Testis (tissue), 3 donors: ENCODE measurements around the gene PLEKHF1. TPM values are rescaled to one million over a fixed set of nuclear protein-coding genes. Genes with fewer than 3 reads are reported as not detected.

Source experiments
- DNase-seq: peaks from one replicate; pipeline ENCODE4 v3.0.0-alpha.2; 2019
- H3K27ac ChIP-seq, 2 donors: fragments of 200-600 bp; sonication (generic); one replicate each; pipeline ENCODE4 v1.5.1; 2019
- H3K27me3 ChIP-seq: fragments of 200-600 bp; sonication (generic); one replicate; pipeline ENCODE4 v1.5.1; 2019
- H3K36me3 ChIP-seq: fragments of 200-600 bp; sonication (generic); one replicate; pipeline ENCODE4 v1.5.1; 2017; ENCODE audit warnings: low read depth; ENCODE audit errors: missing control alignments
- H3K4me1 ChIP-seq: fragments of 200-600 bp; sonication (generic); one replicate; pipeline ENCODE4 v1.5.1; 2019
- H3K4me3 ChIP-seq, 2 donors: fragments of 200-600 bp; sonication (generic); one replicate each; pipeline ENCODE4 v1.5.1; 2017 to 2019
- H3K9me3 ChIP-seq: fragments of 200-600 bp; sonication (generic); one replicate; pipeline ENCODE4 v1.5.1; 2017
- CTCF ChIP-seq, 3 experiments: fragments of 450-650 bp in 2 of 3; fragments of 200-600 bp in 1 of 3; sonication (generic) in 1 of 3; IDR thresholded peaks; one replicate each; pipeline ENCODE4 v1.5.1; 2016 to 2019; ENCODE audit warnings: antibody characterized with exemption in 3 of 3, mild to moderate bottlenecking in 2 of 3, moderate library complexity in 1 of 3
- POLR2A ChIP-seq: fragments of 450-650 bp; IDR thresholded peaks from one replicate; pipeline ENCODE4 v1.6.1; 2017; ENCODE audit warnings: antibody characterized with exemption, mild to moderate bottlenecking, moderate library complexity
- WGBS, 2 donors: methylation state at CpG; one replicate each; pipeline ENCODE4 v1.1.5; 2018; 5-methylcytosine and 5-hydroxymethylcytosine counted together
- intact Hi-C: fragments of 100-400 bp; cut with DNase I; formaldehyde crosslinking; loops from one replicate; pipeline ENCODE4 v1.15.1; 2023; ENCODE audit warnings: low total_unique reads
- polyA plus RNA-seq: library from polyadenylated mRNA; stranded (reverse); fragments of 350-450 nt; fragmentation: Illumina TruSeq; extraction: RNeasy Lipid Tissue Mini Kit (QIAGEN cat#74804); gene quantifications from one replicate; pipeline ENCODE4 v1.2.3, GENCODE V29; 2014; ENCODE audit warnings: low read depth, low replicate concordance; ENCODE audit not compliant: insufficient read depth
- total RNA-seq, 2 donors: library from RNA; depleted of rRNA; stranded (reverse); fragments of >200 nt; gene quantifications; one replicate each; pipeline ENCODE4 v1.2.3, GENCODE V29; 2016

The PLEKHF1 gene
- total and polyA plus RNA-seq, 3 donors from 2014 or later = 6.3 to 26.2 (median 13.5) TPM

GRCh38 chr19:29662604-29663404 is 2.5 kb upstream of the PLEKHF1 start:
- no peak overlapping the region for H3K4me3 ChIP-seq

GRCh38 chr19:29663861-29664752 is 1.2 kb upstream of the PLEKHF1 start:
- TF ChIP-seq CTCF (IDR thresholded peaks at IDR 0.05) = no peak
- no peak for TF ChIP-seq POLR2A
- peak overlapping the region; percentile 84 to 87 for H3K27ac ChIP-seq
- intact Hi-C loops = no loop called here
- no peak for DNase-seq
- H3K4me1 ChIP-seq = peaks cover 66% of the 10 kb centered on the region
- 84 to 85% methylated on average over 19 of the region's 19 CpGs for WGBS, 2 donors
- H3K4me3 ChIP-seq = peak overlapping the region in 1 of 2 donors; percentile 95
- H3K36me3 ChIP-seq = no peaks in the 10 kb centered on the region
- no peaks in the 10 kb centered on the region for H3K27me3 ChIP-seq
- H3K9me3 ChIP-seq = no peaks in the 10 kb centered on the region

More at GRCh38 chr19:29662604-29663404, 2.5 kb upstream of the PLEKHF1 start:
- no peaks in the 10 kb centered on the region for H3K36me3 ChIP-seq
- WGBS, 2 donors = 36 to 44% methylated on average over 13 to 17 of the region's 17 CpGs
- no peaks in the 10 kb centered on the region for H3K9me3 ChIP-seq
- TF ChIP-seq CTCF (IDR thresholded peaks at IDR 0.05) = no peak
- intact Hi-C loops = no loop called here
- H3K27me3 ChIP-seq = no peaks in the 10 kb centered on the region
- H3K27ac ChIP-seq = peak overlapping the region; percentile 84 to 87
- peaks cover 55% of the 10 kb centered on the region for H3K4me1 ChIP-seq
- peak; percentile 65 for DNase-seq

- intact Hi-C loops = no loop called here
- TF ChIP-seq POLR2A (no peak), CTCF (IDR thresholded peaks at IDR 0.05) (no peak)
- no peaks in the 10 kb centered on the region for H3K27me3 ChIP-seq
- 24% methylated on average over 22 of the region's 22 CpGs for WGBS, 2 donors
- no peaks in the 10 kb centered on the region for H3K9me3 ChIP-seq
- H3K4me3 ChIP-seq = peak overlapping the region; percentile 90 to 95
- H3K27ac ChIP-seq = peak overlapping the region; percentile 84 to 87
- H3K36me3 ChIP-seq = no peaks in the 10 kb centered on the region
- DNase-seq = no peak
- H3K4me1 ChIP-seq = peaks cover 69% of the 10 kb centered on the region
Measured at GRCh38 chr19:29664753-29665214, 477 bp upstream of the PLEKHF1 start.

GRCh38 chr19:29665826-29666577 is 741 bp downstream of the PLEKHF1 start:
- Histone ChIP-seq H3K27me3 (no peaks in the 10 kb centered on the region), H3K27ac (peak overlapping the region; percentile 27 to 85), H3K36me3 (no peaks in the 10 kb centered on the region), H3K4me3 (peak overlapping the region; percentile 90 to 95), H3K9me3 (no peaks in the 10 kb centered on the region), H3K4me1 (peaks cover 66% of the 10 kb centered on the region)
- peak; percentile 53 for DNase-seq
- 11% methylated on average over 30 of the region's 30 CpGs; no CpG with 5 or more reads in 1 of the 2 donors for WGBS, 2 donors
- intact Hi-C loops = no loop called here
- TF ChIP-seq POLR2A (no peak), CTCF (IDR thresholded peaks at IDR 0.05) (no peak)
